GDM1 (cell line): ENCODE results near the gene PTPN3.

Experiments
- DNase-seq: peaks from one replicate; lab custom pipeline; 2025; lab: John Stamatoyannopoulos, UW

Gene PTPN3

GRCh38 chr9:109454041-109454440, 44.1 kb downstream of the PTPN3 start:
- DNase-seq: no peak

DNA sequence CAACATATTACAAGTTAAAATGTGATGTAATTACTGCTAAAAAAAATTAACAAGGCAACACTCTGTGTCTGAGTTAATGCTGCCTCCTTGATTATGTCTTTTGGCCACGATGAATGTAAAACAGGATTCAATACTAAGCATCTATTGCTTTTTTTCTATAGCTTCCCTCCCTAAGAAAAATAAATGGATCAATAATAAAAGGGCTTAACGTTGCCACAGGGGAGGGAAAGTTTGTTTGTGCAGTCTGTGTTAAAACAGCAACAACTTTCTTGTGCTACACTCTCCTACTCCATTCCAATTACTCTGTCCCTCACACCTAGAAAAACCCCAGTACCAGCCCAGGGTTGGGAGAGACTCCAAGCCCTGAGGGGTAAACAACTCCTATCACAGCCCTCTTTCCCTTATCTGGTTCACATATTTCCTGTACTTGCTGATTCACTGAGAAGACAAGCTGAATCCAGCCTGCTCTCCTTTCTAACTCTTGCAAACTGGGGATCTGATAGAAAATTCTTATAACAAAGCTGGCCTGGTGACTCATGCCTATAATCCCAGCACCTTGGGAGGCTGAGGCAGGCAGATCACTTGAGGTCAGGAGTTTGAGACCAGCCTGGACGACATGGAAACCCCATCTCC, 44.8 kb downstream of the PTPN3 start:
- no peak for DNase-seq

- DNase-seq: no peak
Measured at GRCh38 chr9:109452761-109453160, 45.3 kb downstream of the PTPN3 start.

GRCh38 chr9:109451311-109452025, 46.6 kb downstream of the PTPN3 start:
- DNase-seq: no peak

- no peak for DNase-seq
Measured at GRCh38 chr9:109450346-109450745, 47.8 kb downstream of the PTPN3 start.

- DNase-seq: no peak
Measured at GRCh38 chr9:109449036-109449798, 48.9 kb downstream of the PTPN3 start.

DNA sequence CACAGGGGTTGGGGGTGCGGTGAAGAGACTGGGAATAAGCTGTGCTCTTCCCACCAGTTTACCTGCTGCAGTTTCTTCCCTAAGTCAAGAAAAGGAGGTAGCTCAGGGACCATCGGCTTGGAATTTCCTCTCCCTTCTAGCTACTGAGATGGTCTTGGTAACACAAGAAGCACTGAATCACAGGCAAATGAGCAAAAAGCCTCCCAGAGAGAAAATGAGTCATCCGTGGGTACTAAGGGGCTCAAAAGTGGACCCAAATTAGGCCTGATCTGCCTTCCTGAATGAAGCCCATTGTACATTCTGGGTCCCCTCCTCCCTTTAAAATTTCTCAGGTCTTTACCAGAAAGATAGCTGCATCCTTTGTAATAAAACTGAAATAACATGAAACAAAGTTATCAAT, 49.9 kb downstream of the PTPN3 start:
- no peak for DNase-seq

DNA sequence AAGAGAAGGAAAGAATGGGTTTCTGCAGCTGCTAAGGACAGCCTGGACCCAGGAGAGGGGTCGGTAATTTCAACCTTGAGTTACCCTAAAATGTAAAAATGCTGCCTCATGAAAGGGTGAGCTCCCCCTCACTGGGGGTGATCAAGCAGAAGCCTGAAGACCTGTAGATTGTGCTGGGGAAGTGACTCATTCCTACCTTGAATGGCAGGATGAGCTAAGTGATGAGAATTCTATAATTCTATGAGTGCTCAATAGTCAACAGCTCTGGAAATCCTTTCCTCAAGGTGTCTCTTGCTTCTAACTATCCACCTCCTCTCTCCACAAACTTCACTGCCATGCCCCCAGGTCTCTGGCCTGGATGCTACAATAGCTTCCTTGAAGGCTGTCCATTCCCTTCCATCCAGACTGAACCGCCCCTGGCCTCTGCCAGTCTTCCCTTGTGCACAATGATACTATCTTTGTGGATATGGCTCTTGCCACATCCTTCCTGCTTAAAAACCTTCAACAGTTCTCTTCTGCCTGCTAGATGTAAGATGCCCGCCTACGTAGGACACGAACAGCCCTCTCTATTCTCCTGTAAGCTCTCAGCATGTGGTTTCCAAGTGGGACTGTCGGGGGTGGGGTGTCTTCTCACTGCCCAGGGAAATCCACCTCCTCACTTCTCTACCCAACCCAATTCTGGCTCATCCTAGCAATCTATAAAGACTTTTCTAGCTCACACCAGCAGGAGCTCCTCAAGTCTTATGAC, 50.6 kb downstream of the PTPN3 start:
- peak; percentile 34 for DNase-seq

DNA sequence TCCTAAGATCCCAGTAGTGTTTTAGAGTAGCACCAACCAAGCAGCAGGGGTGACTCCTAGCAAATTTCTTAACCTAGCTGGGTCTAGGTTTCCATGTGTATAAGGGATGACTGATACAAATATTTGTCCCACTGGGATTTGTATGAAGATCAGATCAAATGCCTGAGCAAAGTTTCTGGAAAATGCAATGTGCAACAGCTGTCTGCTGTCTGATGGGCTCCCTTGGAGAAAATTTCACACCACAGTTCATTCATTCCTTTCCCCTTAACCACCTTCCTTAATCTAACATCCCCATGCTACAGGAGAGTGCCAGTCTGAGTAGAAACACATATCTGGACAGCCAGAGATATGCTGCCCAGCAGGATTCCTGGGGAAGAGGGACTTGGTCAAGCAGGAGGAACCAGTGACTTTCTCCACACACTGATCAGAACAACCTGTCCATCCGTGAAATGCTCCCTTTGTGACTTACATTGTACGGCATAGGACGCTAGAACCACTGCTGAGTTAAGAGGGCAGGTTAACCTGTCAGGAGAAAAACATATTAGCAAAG, 53.3 kb downstream of the PTPN3 start:
- no peak for DNase-seq

DNA sequence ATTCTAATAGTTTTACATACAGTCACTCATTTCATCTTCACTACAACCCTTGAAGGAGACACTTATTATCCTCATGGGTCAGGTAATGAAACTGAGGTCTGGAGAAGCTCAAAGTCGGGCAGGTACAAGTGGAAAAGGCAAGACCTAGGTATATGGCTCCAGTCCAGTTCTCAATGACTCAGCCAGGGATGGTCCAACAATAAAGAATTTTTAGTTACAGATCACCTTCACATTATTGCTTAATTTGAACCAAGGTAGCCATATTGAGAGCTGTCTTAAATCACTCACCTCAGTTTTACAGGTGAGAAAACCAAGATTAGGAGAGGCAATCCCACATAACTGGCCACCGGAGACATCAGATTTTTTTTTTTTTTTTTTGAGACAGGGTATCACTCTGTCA, 55.4 kb downstream of the PTPN3 start:
- no peak for DNase-seq

DNA sequence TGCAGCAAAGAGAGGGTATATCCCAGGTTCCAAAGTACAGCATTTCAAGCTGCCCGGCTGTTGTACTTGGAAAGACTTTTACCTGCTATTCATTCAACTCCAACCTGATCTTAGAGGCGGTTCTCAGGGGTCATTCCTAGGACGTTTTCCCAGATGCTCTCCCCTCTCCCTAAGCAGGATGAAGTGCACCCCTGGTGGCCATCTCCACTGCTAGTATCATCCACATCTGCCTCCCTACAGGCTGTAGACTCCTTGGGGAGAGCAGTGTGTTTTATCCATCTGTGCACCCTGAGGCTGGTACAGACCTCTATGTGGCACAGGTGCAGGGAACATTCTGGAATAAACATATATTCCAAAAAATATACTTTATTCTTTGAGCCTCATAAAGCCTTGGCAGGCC, 56.8 kb downstream of the PTPN3 start:
- DNase-seq: no peak

DNA sequence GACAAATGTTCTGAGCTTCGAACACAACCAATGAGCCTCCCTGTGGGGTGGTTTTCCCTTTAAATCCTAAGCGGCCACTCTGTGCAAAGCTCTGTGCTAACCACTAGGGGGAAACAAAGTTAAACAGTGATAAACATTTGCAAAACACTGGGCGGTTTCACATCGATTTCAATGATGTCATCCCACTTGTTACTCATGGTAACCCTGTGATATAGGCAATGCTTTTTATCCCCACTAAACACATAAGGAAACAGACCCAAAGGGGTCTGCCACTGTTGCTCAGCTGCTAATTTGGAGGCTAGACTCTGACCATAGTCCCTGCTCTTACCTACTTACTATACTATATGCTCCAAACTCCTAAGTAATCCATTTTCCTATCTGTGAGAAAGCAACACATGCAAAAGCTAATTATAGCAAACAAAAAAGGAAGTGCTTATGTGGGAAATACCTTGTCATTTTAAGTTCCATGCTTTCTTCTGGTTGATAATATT, 57.3 kb downstream of the PTPN3 start:
- DNase-seq: peak; percentile 18

DNA sequence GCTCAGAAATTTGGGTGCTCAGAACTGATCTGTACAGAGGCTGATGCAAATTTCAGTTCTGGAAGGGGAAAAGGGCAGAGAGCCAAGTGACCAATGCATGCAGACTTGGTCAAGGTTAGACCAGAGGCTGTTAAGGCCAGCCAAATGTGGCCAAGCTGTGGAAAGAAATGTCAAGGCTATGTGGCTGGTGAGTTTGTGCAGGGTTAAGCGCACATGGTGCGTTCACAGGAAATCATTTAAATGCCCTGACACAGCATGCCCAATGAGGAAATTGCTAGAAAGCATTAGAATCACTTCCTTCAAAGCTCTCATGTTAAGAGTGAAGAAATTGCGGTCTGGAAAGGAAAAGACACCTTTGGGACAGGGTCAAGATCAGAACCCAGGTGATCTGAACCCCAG, 58.0 kb downstream of the PTPN3 start:
- DNase-seq: no peak

GRCh38 chr9:109439378-109440116, 58.6 kb downstream of the PTPN3 start:
- no peak for DNase-seq

- DNase-seq: no peak
Measured at GRCh38 chr9:109437286-109437685, 60.8 kb downstream of the PTPN3 start.

DNA sequence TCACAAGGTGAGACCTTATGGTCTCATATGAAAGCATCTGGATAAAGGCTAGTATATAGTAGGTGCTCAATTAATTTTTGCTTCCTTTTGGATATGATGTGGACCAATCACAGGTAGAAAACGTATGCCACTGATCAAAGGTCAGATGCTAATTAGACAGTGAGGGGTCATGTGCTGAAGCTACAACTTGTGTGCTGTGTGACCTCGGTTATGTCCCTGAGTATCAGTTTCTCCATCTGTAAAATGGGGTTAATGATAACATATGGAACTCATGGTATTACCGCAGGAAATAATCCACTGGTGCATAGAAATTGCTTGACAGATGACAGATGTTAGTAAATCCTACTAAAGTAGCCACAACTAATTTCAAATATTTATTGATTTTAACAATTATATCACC, 62.0 kb downstream of the PTPN3 start:
- no peak for DNase-seq

GRCh38 chr9:109433476-109433875, 64.6 kb downstream of the PTPN3 start:
- DNase-seq: no peak

DNA sequence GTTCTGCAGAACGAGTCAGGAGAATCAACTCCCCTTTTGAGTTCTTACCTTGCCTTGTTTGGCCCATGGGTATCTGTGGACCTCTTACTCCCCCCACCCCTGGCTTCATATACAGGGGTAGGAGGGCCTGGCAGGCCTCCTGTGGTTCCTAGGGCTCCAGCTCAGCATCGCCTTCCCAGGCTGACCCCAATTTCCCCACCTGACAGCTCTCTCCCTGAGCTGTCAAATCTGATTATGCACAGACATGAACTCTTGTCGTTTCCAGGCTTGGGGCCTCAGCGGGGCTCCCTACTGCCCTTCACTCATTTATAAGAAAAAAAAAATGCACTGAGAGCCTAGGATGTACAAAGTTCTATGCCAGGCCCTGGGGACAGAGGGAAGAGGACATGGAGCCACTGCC, 67.9 kb downstream of the PTPN3 start:
- no peak for DNase-seq

GRCh38 chr9:109428854-109429253, 69.3 kb downstream of the PTPN3 start:
- DNase-seq: no peak

DNA sequence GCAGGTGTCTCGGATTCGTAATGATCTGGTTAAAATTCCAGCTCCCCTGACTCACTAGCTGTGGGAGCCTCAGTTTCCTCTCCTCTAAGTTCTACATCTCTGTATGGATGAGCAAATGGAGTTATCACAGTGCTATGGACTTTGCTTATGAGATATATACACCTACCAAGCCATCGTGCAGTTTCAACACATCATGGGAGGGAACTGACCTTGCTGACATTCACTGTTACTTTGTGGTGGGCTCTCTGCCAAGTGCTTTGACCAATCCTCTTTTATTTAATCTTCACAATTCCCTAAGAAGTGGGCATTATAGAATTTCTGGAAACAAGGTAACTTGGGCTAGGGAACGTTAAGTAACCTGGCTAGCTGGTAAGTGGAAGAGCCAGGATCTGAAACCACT, 70.2 kb downstream of the PTPN3 start:
- no peak for DNase-seq
